HG03342 (cell line): ENCODE results near the gene EOLA1.
"Not testable (repeated sequence)": the region's sequence is repeated elsewhere in the genome, so short reads cannot be mapped to it uniquely, and the experiment has no call there.

Experiments
- ATAC-seq: cut with Tn5 transposase; IDR thresholded peaks from one replicate; pipeline ENCODE4 v1.9.1; 2021; ENCODE audit warnings: mild to moderate bottlenecking, moderate library complexity; ENCODE audit not compliant: unreplicated experiment

Gene EOLA1

GRCh38 chrX:149595214-149595613 is 54.4 kb downstream of the EOLA1 start, which contains the start of gene HSFX2:
Gene HSFX2 (minus strand): TSS chrX:149595314. CDS start chrX:149594700, 614 bp downstream.
- ATAC-seq = not testable (repeated sequence)

- not testable (repeated sequence) for ATAC-seq
These were observed 55.1 kb downstream of the EOLA1 start for GRCh38 chrX:149595943-149596342.
